Panc1 (cell line): ENCODE data around the gene CEL. TPM values are rescaled to one million over a fixed set of nuclear protein-coding genes. Genes with fewer than 3 reads are reported as not detected.

Experiments used
- ATAC-seq: fragments of 200-7000 bp; cut with Tn5 transposase; 2 replicates; pipeline ENCODE4 v1.9.1; 2020; ENCODE audit warnings: mild to moderate bottlenecking, moderate library complexity
- BruUV-seq: library from RNA; stranded (reverse); fragments of 400-500 nt; replicated peaks from 2 replicates; lab custom pipeline; 2021; lab: Mats Ljungman, UMichigan
- CTCF ChIA-PET: fragments of 300-600 bp; sonication (Branson Sonifier 250); formaldehyde crosslinking; loops from one replicate; lab custom pipeline; 2022; ENCODE audit warnings: antibody characterized with exemption; lab: Charles Lee
- POLR2A ChIA-PET: fragments of 300-600 bp; sonication (Branson Sonifier 250); formaldehyde crosslinking; loops from one replicate; lab custom pipeline; 2022; ENCODE audit warnings: antibody characterized with exemption; lab: Charles Lee
- DNase-seq: peaks from one replicate; pipeline ENCODE4 v3.0.0-alpha.2; 2010; ENCODE audit warnings: low read depth, low spot score
- H3K27ac ChIP-seq: 2 replicates; pipeline ENCODE4 v1.5.1; 2011; ENCODE audit warnings: mild to moderate bottlenecking, low read length, inconsistent platforms
- H3K27me3 ChIP-seq: fragments of 200-500 bp; sonication (Bioruptor generic); 2 replicates; pipeline ENCODE4 v1.6.0; 2014; ENCODE audit warnings: low read length, inconsistent platforms; ENCODE audit not compliant: control insufficient read depth, insufficient read depth
- H3K36me3 ChIP-seq: fragments of 200-500 bp; sonication (Bioruptor generic); 2 replicates; pipeline ENCODE4 v1.5.1; 2014; ENCODE audit warnings: inconsistent platforms, mild to moderate bottlenecking, low read length, moderate library complexity; ENCODE audit not compliant: control insufficient read depth, insufficient read depth
- H3K4me1 ChIP-seq: 2 replicates; pipeline ENCODE4 v1.5.1; 2011; ENCODE audit warnings: inconsistent platforms, mild to moderate bottlenecking, low read length, moderate library complexity; ENCODE audit not compliant: control insufficient read depth, insufficient read depth
- H3K4me3 ChIP-seq, 2 experiments: 2 replicates each; pipeline ENCODE4 v1.5.1; 2011 to 2012; ENCODE audit warnings: low read depth in 2 of 2, low read length in 2 of 2, mild to moderate bottlenecking in 2 of 2, inconsistent platforms in 1 of 2, moderate library complexity in 1 of 2
- H3K9me3 ChIP-seq: fragments of 200-500 bp; sonication (Bioruptor generic); 2 replicates; pipeline ENCODE4 v1.5.1; 2014; ENCODE audit warnings: low read depth, mild to moderate bottlenecking, inconsistent platforms, low read length, moderate library complexity; ENCODE audit not compliant: control insufficient read depth, insufficient read depth
- POLR2AphosphoS5 ChIP-seq: IDR thresholded peaks from 2 replicates; pipeline ENCODE4 v1.6.1; 2012; ENCODE audit warnings: mild to moderate bottlenecking, low read depth, low read length, moderate library complexity
- SIN3A ChIP-seq: IDR thresholded peaks from 2 replicates; pipeline ENCODE4 v1.6.1; 2012; ENCODE audit warnings: low read depth, mild to moderate bottlenecking, low read length, moderate library complexity, borderline replicate concordance; ENCODE audit not compliant: insufficient read depth
- TCF7L2 ChIP-seq: IDR thresholded peaks from 2 replicates; pipeline ENCODE4 v1.6.1; 2011; ENCODE audit warnings: mild to moderate bottlenecking, low read depth, low read length, inconsistent platforms
- in situ Hi-C: cut with HindIII; loops from 2 replicates; pipeline ENCODE4 v1.10.0; 2016; ENCODE audit warnings: low sequenced_read_pairs, low pct_unique_long_range_greater_than_20kb
- intact Hi-C: fragments of 100-400 bp; cut with micrococcal nuclease; formaldehyde crosslinking; loops from one replicate; pipeline ENCODE4 v1.10.0; 2022; ENCODE audit not compliant: unreplicated experiment
- total RNA-seq: library from RNA; stranded (reverse); gene quantifications from one replicate; pipeline ENCODE4 v1.2.1, GENCODE V29; 2021; ENCODE audit not compliant: unreplicated experiment
- TF ChIP-seq, protein P1 (sequence below): fragments of 450-650 bp; IDR thresholded peaks from 2 replicates; pipeline ENCODE4 v1.5.1; 2017; ENCODE audit warnings: mild to moderate bottlenecking
- TF ChIP-seq, protein P2 (sequence below), 2 experiments: IDR thresholded peaks; 2 replicates each; pipeline ENCODE4 v1.6.1; 2011 to 2012; ENCODE audit warnings: low read depth in 2 of 2, control low read depth in 1 of 2, low read length in 1 of 2, mild to moderate bottlenecking in 1 of 2, moderate library complexity in 1 of 2; ENCODE audit not compliant: insufficient read depth in 1 of 2

CEL gene
- total RNA-seq, 1 experiment from 2014 or later: 4.3 TPM

DNA sequence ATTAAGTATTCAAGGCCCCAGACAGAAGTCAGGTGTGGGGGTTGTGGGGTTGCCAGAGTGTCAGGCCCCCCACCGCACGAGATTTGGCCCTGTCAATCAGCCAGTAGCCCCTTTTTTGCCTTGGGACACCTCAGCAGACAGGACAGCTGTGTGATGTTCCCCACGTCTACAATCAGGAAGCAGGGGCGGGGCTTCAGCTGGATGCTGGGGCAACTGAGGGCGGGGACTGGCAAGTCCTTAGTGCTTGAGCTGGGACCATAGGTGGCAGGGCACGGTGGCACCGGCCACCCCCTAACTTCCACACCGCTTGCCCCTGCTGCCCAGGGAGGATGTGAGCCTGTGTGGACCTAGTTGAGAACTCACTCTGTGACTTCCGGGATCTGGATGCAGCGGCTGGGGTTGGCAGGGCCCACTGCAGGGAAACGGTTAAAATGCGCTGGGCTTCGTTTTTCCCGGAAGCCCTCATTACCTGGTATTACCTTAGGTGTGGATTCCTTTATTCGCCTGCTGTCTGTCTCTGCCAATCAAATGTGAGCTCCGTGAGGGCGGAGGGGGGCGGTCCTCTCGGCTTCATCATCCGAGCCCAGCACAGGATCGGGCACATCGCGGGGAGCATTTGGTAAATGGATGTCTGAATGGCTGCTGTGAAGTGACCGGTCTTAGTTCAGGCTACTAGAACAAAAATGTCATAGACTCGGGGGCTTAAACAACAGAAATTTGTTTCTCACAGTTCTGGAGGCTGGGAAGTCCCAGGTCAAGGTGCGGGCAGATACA, 38.5 kb upstream of the CEL start:
- intact Hi-C loops: no loop called here
- Histone ChIP-seq H3K4me3 (no peak overlapping the region), H3K9me3 (no peaks in the 10 kb centered on the region), H3K27me3 (no peaks in the 10 kb centered on the region), H3K27ac (no peak overlapping the region), H3K36me3 (no peaks in the 10 kb centered on the region), H3K4me1 (no peaks in the 10 kb centered on the region)
- no peak for DNase-seq
- CTCF ChIA-PET: interaction anchor here (0.7 kb wide), 1 partner anchor 32 kb away, joined by 3 read pairs; no protein-coding TSS in a partner anchor
- TF ChIP-seq, protein P1, sequence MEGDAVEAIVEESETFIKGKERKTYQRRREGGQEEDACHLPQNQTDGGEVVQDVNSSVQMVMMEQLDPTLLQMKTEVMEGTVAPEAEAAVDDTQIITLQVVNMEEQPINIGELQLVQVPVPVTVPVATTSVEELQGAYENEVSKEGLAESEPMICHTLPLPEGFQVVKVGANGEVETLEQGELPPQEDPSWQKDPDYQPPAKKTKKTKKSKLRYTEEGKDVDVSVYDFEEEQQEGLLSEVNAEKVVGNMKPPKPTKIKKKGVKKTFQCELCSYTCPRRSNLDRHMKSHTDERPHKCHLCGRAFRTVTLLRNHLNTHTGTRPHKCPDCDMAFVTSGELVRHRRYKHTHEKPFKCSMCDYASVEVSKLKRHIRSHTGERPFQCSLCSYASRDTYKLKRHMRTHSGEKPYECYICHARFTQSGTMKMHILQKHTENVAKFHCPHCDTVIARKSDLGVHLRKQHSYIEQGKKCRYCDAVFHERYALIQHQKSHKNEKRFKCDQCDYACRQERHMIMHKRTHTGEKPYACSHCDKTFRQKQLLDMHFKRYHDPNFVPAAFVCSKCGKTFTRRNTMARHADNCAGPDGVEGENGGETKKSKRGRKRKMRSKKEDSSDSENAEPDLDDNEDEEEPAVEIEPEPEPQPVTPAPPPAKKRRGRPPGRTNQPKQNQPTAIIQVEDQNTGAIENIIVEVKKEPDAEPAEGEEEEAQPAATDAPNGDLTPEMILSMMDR: no peak
- in situ Hi-C loops: no loop called here
- no peak for ATAC-seq
- BruUV-seq: no TSS peak
- POLR2A ChIA-PET: interaction anchor here (0.6 kb wide), 1 partner anchor 312 kb away, joined by 4 read pairs; no protein-coding TSS in a partner anchor

DNA sequence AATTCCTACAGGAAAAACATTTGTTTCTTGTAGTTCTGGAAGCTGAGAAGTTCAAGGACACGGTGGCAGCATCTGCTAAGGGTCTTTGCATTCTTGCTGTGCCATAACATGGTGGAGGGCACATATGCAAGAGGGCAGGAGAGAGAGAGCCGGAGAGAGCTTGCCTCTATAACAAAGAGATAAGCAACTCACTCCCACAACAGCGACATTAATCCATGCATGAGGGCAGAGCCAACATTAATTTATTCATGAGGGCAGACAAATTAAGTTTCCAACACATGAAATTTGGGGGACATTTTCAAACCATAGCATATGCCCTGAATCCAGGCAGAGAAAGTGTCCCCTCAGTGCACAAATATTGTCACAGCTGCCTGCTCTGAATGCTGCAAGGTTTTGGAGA, 35.4 kb upstream of the CEL start:
- H3K4me1 ChIP-seq: no peaks in the 10 kb centered on the region; the same call in 1 of the 2 replicates
- H3K9me3 ChIP-seq: no peaks in the 10 kb centered on the region
- ChIA-PET POLR2A (no interaction called here), CTCF (no interaction called here)
- ATAC-seq (no peak), DNase-seq (no peak)
- TF ChIP-seq, protein P1: no peak
- no peak for TF ChIP-seq SIN3A
- no peak for TF ChIP-seq POLR2AphosphoS5
- TF ChIP-seq, protein P2, sequence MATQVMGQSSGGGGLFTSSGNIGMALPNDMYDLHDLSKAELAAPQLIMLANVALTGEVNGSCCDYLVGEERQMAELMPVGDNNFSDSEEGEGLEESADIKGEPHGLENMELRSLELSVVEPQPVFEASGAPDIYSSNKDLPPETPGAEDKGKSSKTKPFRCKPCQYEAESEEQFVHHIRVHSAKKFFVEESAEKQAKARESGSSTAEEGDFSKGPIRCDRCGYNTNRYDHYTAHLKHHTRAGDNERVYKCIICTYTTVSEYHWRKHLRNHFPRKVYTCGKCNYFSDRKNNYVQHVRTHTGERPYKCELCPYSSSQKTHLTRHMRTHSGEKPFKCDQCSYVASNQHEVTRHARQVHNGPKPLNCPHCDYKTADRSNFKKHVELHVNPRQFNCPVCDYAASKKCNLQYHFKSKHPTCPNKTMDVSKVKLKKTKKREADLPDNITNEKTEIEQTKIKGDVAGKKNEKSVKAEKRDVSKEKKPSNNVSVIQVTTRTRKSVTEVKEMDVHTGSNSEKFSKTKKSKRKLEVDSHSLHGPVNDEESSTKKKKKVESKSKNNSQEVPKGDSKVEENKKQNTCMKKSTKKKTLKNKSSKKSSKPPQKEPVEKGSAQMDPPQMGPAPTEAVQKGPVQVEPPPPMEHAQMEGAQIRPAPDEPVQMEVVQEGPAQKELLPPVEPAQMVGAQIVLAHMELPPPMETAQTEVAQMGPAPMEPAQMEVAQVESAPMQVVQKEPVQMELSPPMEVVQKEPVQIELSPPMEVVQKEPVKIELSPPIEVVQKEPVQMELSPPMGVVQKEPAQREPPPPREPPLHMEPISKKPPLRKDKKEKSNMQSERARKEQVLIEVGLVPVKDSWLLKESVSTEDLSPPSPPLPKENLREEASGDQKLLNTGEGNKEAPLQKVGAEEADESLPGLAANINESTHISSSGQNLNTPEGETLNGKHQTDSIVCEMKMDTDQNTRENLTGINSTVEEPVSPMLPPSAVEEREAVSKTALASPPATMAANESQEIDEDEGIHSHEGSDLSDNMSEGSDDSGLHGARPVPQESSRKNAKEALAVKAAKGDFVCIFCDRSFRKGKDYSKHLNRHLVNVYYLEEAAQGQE (IDR thresholded peaks at IDR 0.05; ENCODE audit: insufficient read depth in 1 of 2, low read depth in 2 of 2, low read length in 1 of 2): no peak
- TF ChIP-seq TCF7L2: no peak
- H3K27ac ChIP-seq: no peak overlapping the region
- in situ Hi-C loops (no loop called here), intact Hi-C loops (no loop called here)
- no peak overlapping the region for H3K4me3 ChIP-seq
- H3K27me3 ChIP-seq: no peaks in the 10 kb centered on the region
- BruUV-seq: no TSS peak
- H3K36me3 ChIP-seq: no peaks in the 10 kb centered on the region; the same call in 1 of the 2 replicates
